H9 (cell line): ENCODE measurements around the gene ANKRD36C. TPM values are rescaled to one million over a fixed set of nuclear protein-coding genes. Genes with fewer than 3 reads are reported as not detected.
"Not testable (repeated sequence)": the region's sequence is repeated elsewhere in the genome, so short reads cannot be mapped to it uniquely, and the experiment has no call there.

Source experiments
- DNase-seq: peaks from one replicate; pipeline ENCODE4 v3.0.0-alpha.2; 2017
- H2AFZ ChIP-seq: one replicate; pipeline ENCODE4 v1.6.1; 2013; ENCODE audit warnings: mild to moderate bottlenecking, low read length, control low read depth, moderate library complexity
- H2AK5ac ChIP-seq: 2 replicates; pipeline ENCODE4 v1.6.1; 2013; ENCODE audit warnings: low read length, control low read depth, mixed read lengths; ENCODE audit not compliant: insufficient read length
- H2BK120ac ChIP-seq: one replicate; pipeline ENCODE4 v1.6.1; 2013; ENCODE audit warnings: low read depth, mild to moderate bottlenecking, low read length, control low read depth, inconsistent platforms; ENCODE audit not compliant: poor library complexity, severe bottlenecking
- H2BK12ac ChIP-seq: 2 replicates; pipeline ENCODE4 v1.6.1; 2013; ENCODE audit warnings: low read length, control low read depth, mixed read lengths, low read depth; ENCODE audit not compliant: insufficient read length
- H2BK15ac ChIP-seq: 2 replicates; pipeline ENCODE4 v1.6.1; 2013; ENCODE audit warnings: low read depth, low read length, control low read depth
- H2BK20ac ChIP-seq: one replicate; pipeline ENCODE4 v1.6.1; 2013; ENCODE audit warnings: low read depth, mild to moderate bottlenecking, low read length, control low read depth, inconsistent platforms; ENCODE audit not compliant: poor library complexity, severe bottlenecking
- H2BK5ac ChIP-seq: 2 replicates; pipeline ENCODE4 v1.6.1; 2013; ENCODE audit warnings: low read length, control low read depth, mixed read lengths; ENCODE audit not compliant: insufficient read length
- H3K14ac ChIP-seq: 2 replicates; pipeline ENCODE4 v1.6.1; 2013; ENCODE audit warnings: low read length, control low read depth; ENCODE audit not compliant: insufficient read depth
- H3K18ac ChIP-seq: 2 replicates; pipeline ENCODE4 v1.6.1; 2013; ENCODE audit warnings: low read depth, mild to moderate bottlenecking, mixed read lengths, low read length, control low read depth; ENCODE audit not compliant: insufficient read length
- H3K23ac ChIP-seq: 2 replicates; pipeline ENCODE4 v1.6.1; 2013; ENCODE audit warnings: low read length, control low read depth, mixed read lengths, low read depth; ENCODE audit not compliant: insufficient read length
- H3K23me2 ChIP-seq: 2 replicates; pipeline ENCODE4 v1.6.1; 2013; ENCODE audit warnings: low read depth, mild to moderate bottlenecking, mixed read lengths, low read length, control low read depth; ENCODE audit not compliant: insufficient read length, poor library complexity, severe bottlenecking
- H3K27ac ChIP-seq: 2 replicates; pipeline ENCODE4 v1.5.1; 2013; ENCODE audit warnings: low read length, control low read depth, mixed read lengths, low read depth; ENCODE audit not compliant: insufficient read length
- H3K27me3 ChIP-seq: 2 replicates; pipeline ENCODE4 v1.6.1; 2013; ENCODE audit warnings: low read length, control low read depth, inconsistent platforms; ENCODE audit not compliant: insufficient read depth
- H3K4ac ChIP-seq: 2 replicates; pipeline ENCODE4 v1.6.1; 2013; ENCODE audit warnings: low read depth, mild to moderate bottlenecking, control low read depth, inconsistent platforms, low read length, moderate library complexity
- H3K4me1 ChIP-seq: 2 replicates; pipeline ENCODE4 v1.6.1; 2013; ENCODE audit warnings: low read length, control low read depth, inconsistent platforms; ENCODE audit not compliant: insufficient read depth
- H3K4me2 ChIP-seq: 2 replicates; pipeline ENCODE4 v1.6.1; 2013; ENCODE audit warnings: low read length, control low read depth, mixed read lengths; ENCODE audit not compliant: insufficient read length, insufficient read depth
- H3K56ac ChIP-seq: 2 replicates; pipeline ENCODE4 v1.6.1; 2013; ENCODE audit warnings: low read depth, mild to moderate bottlenecking, mixed read lengths, low read length, control low read depth; ENCODE audit not compliant: insufficient read length
- H3K79me1 ChIP-seq: 2 replicates; pipeline ENCODE4 v1.6.1; 2013; ENCODE audit warnings: low read depth, mild to moderate bottlenecking, moderate library complexity, low read length, control low read depth, inconsistent platforms; ENCODE audit not compliant: insufficient read depth, poor library complexity, severe bottlenecking
- H3K79me2 ChIP-seq: 2 replicates; pipeline ENCODE4 v1.6.1; 2013; ENCODE audit warnings: low read length, control low read depth, inconsistent platforms; ENCODE audit not compliant: insufficient read depth
- H3K9ac ChIP-seq: 2 replicates; pipeline ENCODE4 v1.6.1; 2013; ENCODE audit warnings: low read length, control low read depth, mixed read lengths; ENCODE audit not compliant: insufficient read length; ENCODE audit errors: extremely low read depth
- H3K9me3 ChIP-seq: one replicate; pipeline ENCODE4 v1.6.1; 2013; ENCODE audit warnings: low read depth, low read length, inconsistent platforms; ENCODE audit not compliant: control insufficient read depth
- H3T11ph ChIP-seq: one replicate; pipeline ENCODE4 v1.6.1; 2013; ENCODE audit warnings: mild to moderate bottlenecking, low read length, control low read depth, inconsistent platforms
- H4K20me1 ChIP-seq: one replicate; pipeline ENCODE4 v1.6.1; 2013; ENCODE audit not compliant: control insufficient read depth, insufficient read length, insufficient read depth
- H4K5ac ChIP-seq: 2 replicates; pipeline ENCODE4 v1.6.1; 2013; ENCODE audit warnings: low read depth, mild to moderate bottlenecking, mixed read lengths, low read length, control low read depth; ENCODE audit not compliant: insufficient read length
- H4K8ac ChIP-seq: replicated peaks from 2 replicates; pipeline ENCODE4 v1.6.1; 2013; ENCODE audit warnings: low read length, control low read depth, mixed read lengths, low read depth; ENCODE audit not compliant: insufficient read length
- H4K91ac ChIP-seq: 2 replicates; pipeline ENCODE4 v1.6.1; 2013; ENCODE audit warnings: low read depth, mild to moderate bottlenecking, moderate library complexity, mixed read lengths, low read length, control low read depth; ENCODE audit not compliant: insufficient read length
- H3K27ac Mint-ChIP-seq, 3 experiments: 2 replicates in 2 of 3; 3 replicates in 1 of 3; pipeline ENCODE4 v1.8.0; 2020 to 2021; ENCODE audit warnings: mixed read lengths in 3 of 3, mild to moderate bottlenecking in 1 of 3, moderate library complexity in 1 of 3
- H3K27me3 Mint-ChIP-seq: 2 replicates; pipeline ENCODE4 v1.8.0; 2021; ENCODE audit warnings: low read depth, mild to moderate bottlenecking, moderate library complexity, mixed read lengths
- H3K36me3 Mint-ChIP-seq, 3 experiments: 2 replicates in 2 of 3; 3 replicates in 1 of 3; pipeline ENCODE4 v1.8.0; 2020 to 2021; ENCODE audit warnings: low read depth in 3 of 3, mixed read lengths in 3 of 3; ENCODE audit not compliant: insufficient read depth in 1 of 3
- H3K4me1 Mint-ChIP-seq, 2 experiments: 2 replicates each; pipeline ENCODE4 v1.8.0; 2020; ENCODE audit warnings: mixed read lengths in 2 of 2
- H3K4me3 Mint-ChIP-seq, 2 experiments: 2 replicates in 1 of 2; 3 replicates in 1 of 2; pipeline ENCODE4 v1.8.0; 2020 to 2021; ENCODE audit warnings: mild to moderate bottlenecking in 2 of 2, mixed read lengths in 2 of 2, moderate library complexity in 1 of 2
- H3K9me3 Mint-ChIP-seq, 2 experiments: 2 replicates in 1 of 2; 3 replicates in 1 of 2; pipeline ENCODE4 v1.8.0; 2020; ENCODE audit warnings: mild to moderate bottlenecking in 2 of 2, mixed read lengths in 2 of 2, moderate library complexity in 1 of 2
- WGBS: extraction: QIAGEN DNeasy Blood & Tissue Kit; methylation state at CpG from one replicate; pipeline ENCODE4 v1.1.7; 2013; ENCODE audit warnings: missing lambda C conversion rate, low lambda C conversion rate, mixed read lengths; ENCODE audit not compliant: insufficient read length; ENCODE audit errors: extremely low coverage; 5-methylcytosine and 5-hydroxymethylcytosine counted together
- total RNA-seq: library from RNA; stranded (reverse); gene quantifications from 2 replicates; pipeline ENCODE4 v1.2.1, GENCODE V29; 2021

The ANKRD36C gene
- total RNA-seq, 1 experiment from 2014 or later, result 8.2 TPM

- WGBS, result no CpG with 5 or more reads among the region's 1 CpG
- not testable (repeated sequence) for H4K8ac ChIP-seq, H3K9me3 ChIP-seq, H3T11ph ChIP-seq, H4K5ac ChIP-seq, DNase-seq, H2BK20ac ChIP-seq, H4K20me1 ChIP-seq, H3K56ac ChIP-seq, H2BK5ac ChIP-seq, H2BK15ac ChIP-seq, H3K23ac ChIP-seq, H3K23me2 ChIP-seq, H3K27ac Mint-ChIP-seq, H2BK120ac ChIP-seq, H3K4me3 Mint-ChIP-seq, H3K27ac ChIP-seq, H2BK12ac ChIP-seq, H2AFZ ChIP-seq, H3K4me1 ChIP-seq, H3K4me2 ChIP-seq, H3K18ac ChIP-seq, H3K14ac ChIP-seq, H3K9ac ChIP-seq, H3K4me1 Mint-ChIP-seq, H3K79me1 ChIP-seq, H3K27me3 ChIP-seq, H3K79me2 ChIP-seq, H2AK5ac ChIP-seq, H4K91ac ChIP-seq, H3K4ac ChIP-seq
- peaks cover 13 to 26% (median 14%) of the 10 kb centered on the region in 3 experiments; a peak in 6 of 7 replicates for H3K36me3 Mint-ChIP-seq
- H3K9me3 Mint-ChIP-seq, result peaks cover 32 to 64% of the 10 kb centered on the region in 2 experiments
- peaks cover 22% of the 10 kb centered on the region for H3K27me3 Mint-ChIP-seq
These were observed 178.3 kb downstream of the ANKRD36C start for GRCh38 chr2:95813311-95813710.
